SU-DHL-6 (cell line): Measurements from ENCODE around the gene F8A1.

Experiments
- EZH2phosphoT487 ChIP-seq: fragments of 200-600 bp; sonication (generic), shearing (Covaris generic); conservative IDR thresholded peaks from 2 replicates; pipeline ENCODE4 v1.6.1; 2018; ENCODE audit warnings: mild to moderate bottlenecking, antibody characterized with exemption, low read length, moderate library complexity, mixed read lengths
- TF ChIP-seq, protein P1 (sequence below): fragments of 200-600 bp; sonication (generic); IDR thresholded peaks from one replicate; pipeline ENCODE4 v1.5.1; 2017; ENCODE audit warnings: antibody characterized with exemption, mild to moderate bottlenecking, low read length, moderate library complexity; ENCODE audit not compliant: insufficient read depth, poor library complexity, severe bottlenecking

DNA sequence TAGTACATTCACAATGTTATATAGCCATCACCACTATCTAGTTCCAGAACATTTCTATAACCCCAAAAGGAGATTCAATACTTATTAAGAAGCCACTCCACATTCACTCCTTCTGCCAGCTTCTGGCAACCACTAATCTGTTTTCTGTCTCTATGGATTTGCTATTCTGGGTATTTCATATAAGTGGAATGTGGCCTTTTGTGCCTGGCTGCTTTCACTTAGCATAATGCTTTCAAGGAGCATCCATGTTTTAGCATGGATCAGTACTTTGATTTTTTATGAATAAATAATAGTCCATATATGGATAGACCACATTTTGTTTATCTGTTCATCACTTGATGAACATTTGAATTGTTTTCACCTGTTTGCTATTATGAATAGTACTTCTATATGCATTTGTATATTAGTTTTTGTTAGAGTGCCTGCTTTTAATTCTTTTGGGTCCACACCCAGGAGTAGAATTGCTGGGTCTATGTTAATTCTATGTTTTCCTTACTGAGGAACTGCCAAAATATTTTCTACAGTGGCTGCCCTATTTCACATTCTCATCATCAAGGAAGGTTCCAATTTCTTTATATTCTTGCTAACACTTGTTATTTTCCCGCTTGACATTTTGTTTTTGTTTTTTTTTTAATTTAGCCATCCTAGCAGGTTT is 35.1 kb upstream of the F8A1 start:
- TF ChIP-seq, protein P1, sequence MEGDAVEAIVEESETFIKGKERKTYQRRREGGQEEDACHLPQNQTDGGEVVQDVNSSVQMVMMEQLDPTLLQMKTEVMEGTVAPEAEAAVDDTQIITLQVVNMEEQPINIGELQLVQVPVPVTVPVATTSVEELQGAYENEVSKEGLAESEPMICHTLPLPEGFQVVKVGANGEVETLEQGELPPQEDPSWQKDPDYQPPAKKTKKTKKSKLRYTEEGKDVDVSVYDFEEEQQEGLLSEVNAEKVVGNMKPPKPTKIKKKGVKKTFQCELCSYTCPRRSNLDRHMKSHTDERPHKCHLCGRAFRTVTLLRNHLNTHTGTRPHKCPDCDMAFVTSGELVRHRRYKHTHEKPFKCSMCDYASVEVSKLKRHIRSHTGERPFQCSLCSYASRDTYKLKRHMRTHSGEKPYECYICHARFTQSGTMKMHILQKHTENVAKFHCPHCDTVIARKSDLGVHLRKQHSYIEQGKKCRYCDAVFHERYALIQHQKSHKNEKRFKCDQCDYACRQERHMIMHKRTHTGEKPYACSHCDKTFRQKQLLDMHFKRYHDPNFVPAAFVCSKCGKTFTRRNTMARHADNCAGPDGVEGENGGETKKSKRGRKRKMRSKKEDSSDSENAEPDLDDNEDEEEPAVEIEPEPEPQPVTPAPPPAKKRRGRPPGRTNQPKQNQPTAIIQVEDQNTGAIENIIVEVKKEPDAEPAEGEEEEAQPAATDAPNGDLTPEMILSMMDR, result no peak
- no peak for TF ChIP-seq EZH2phosphoT487
